Right ventricle myocardium inferior (tissue), 1 donor: ENCODE measurements around the gene MFAP5. TPM values are rescaled to one million over a fixed set of nuclear protein-coding genes. Genes with fewer than 3 reads are reported as not detected.

Source experiments
- total RNA-seq: library from RNA; stranded (reverse); fragmentation: NEBNext Ultra II Directional; extraction: Animal tissue kit (Norgen Biotek cat#: 25700); gene quantifications from one replicate; pipeline ENCODE4 v1.2.1, GENCODE V29; 2021
- donor health status: DM: no; HTN: yes; CAD: no; lungs with severe emphysema.

The MFAP5 gene
- total RNA-seq, 1 donor from 2014 or later = 56.0 TPM

Other genes with a start within 250 kb of the MFAP5 start
- not detected for gene CLEC6A, start 206.9 kb downstream of the MFAP5 start, total RNA-seq
- gene CLEC4D, start 149.3 kb downstream of the MFAP5 start, total RNA-seq = 0.11 TPM
- 1.4 TPM for gene CLEC4E, start 121.9 kb downstream of the MFAP5 start, total RNA-seq
- 0.08 TPM for gene AICDA, start 50.0 kb downstream of the MFAP5 start, total RNA-seq
- 12.5 TPM for gene RIMKLB, start 35.2 kb upstream of the MFAP5 start, total RNA-seq
- gene A2ML1, start 159.8 kb upstream of the MFAP5 start, total RNA-seq = not detected